DMS 273 treated with DMSO at 0.1 percent for 48 hours (cell line): ENCODE results near the gene RPS15.
A peak's percentile ranks its signal among the peaks of the same experiment; 100 is the strongest.

ENCODE experiments used
- DNase-seq: peaks from one replicate; lab custom pipeline; 2025; lab: John Stamatoyannopoulos, UW

Gene RPS15

GRCh38 chr19:1438035-1438932, at the start of gene RPS15:
Gene RPS15 (plus strand): TSS chr19:1438396. CDS start chr19:1438426, 30 bp downstream.
- peak; percentile 81 for DNase-seq

GRCh38 chr19:1388637-1389026, 49.6 kb upstream of the RPS15 start:
- no peak for DNase-seq

- DNase-seq = no peak
Measured at GRCh38 chr19:1389033-1389940, 48.9 kb upstream of the RPS15 start.

- no peak for DNase-seq
Measured at GRCh38 chr19:1390890-1391423, 47.2 kb upstream of the RPS15 start.

- DNase-seq = no peak
Measured at GRCh38 chr19:1392407-1392806, 45.8 kb upstream of the RPS15 start.

- DNase-seq = no peak
Measured at GRCh38 chr19:1392939-1393530, 45.2 kb upstream of the RPS15 start.

GRCh38 chr19:1393841-1394240, 44.4 kb upstream of the RPS15 start:
- no peak for DNase-seq

- no peak for DNase-seq
Measured at GRCh38 chr19:1394252-1395193, 43.7 kb upstream of the RPS15 start.

- no peak for DNase-seq
Measured at GRCh38 chr19:1395194-1396018, 42.8 kb upstream of the RPS15 start.

GRCh38 chr19:1396019-1396767, 42.0 kb upstream of the RPS15 start:
- no peak for DNase-seq

- no peak for DNase-seq
Measured at GRCh38 chr19:1396768-1397679, 41.2 kb upstream of the RPS15 start.

- DNase-seq = no peak
Measured at GRCh38 chr19:1397838-1398237, 40.4 kb upstream of the RPS15 start.

GRCh38 chr19:1399079-1399478, 39.1 kb upstream of the RPS15 start:
- DNase-seq = no peak

- DNase-seq = no peak
Measured at GRCh38 chr19:1399745-1400144, 38.5 kb upstream of the RPS15 start.

- peak; percentile 27 for DNase-seq
Measured at GRCh38 chr19:1400281-1401137, 37.7 kb upstream of the RPS15 start.

GRCh38 chr19:1401138-1401888, 36.9 kb upstream of the RPS15 start, which contains the start of gene GAMT:
Gene GAMT (minus strand): TSS chr19:1401542. CDS start chr19:1401476, 66 bp downstream.
- DNase-seq = no peak

- no peak for DNase-seq
Measured at GRCh38 chr19:1401889-1402217, 36.3 kb upstream of the RPS15 start.
